IPS-18c (cell line): ENCODE results near the gene C16orf95.

Experiments used
- H3K4me3 ChIP-seq: 2 replicates; pipeline ENCODE4 v1.7.0; 2013; ENCODE audit warnings: low read depth, mild to moderate bottlenecking, low read length, moderate library complexity; ENCODE audit not compliant: insufficient read depth
- H3K9me3 ChIP-seq: one replicate; pipeline ENCODE4 v1.6.1; 2013; ENCODE audit warnings: mild to moderate bottlenecking, low read length, moderate library complexity; ENCODE audit not compliant: control insufficient read depth, insufficient read depth

Gene C16orf95

DNA sequence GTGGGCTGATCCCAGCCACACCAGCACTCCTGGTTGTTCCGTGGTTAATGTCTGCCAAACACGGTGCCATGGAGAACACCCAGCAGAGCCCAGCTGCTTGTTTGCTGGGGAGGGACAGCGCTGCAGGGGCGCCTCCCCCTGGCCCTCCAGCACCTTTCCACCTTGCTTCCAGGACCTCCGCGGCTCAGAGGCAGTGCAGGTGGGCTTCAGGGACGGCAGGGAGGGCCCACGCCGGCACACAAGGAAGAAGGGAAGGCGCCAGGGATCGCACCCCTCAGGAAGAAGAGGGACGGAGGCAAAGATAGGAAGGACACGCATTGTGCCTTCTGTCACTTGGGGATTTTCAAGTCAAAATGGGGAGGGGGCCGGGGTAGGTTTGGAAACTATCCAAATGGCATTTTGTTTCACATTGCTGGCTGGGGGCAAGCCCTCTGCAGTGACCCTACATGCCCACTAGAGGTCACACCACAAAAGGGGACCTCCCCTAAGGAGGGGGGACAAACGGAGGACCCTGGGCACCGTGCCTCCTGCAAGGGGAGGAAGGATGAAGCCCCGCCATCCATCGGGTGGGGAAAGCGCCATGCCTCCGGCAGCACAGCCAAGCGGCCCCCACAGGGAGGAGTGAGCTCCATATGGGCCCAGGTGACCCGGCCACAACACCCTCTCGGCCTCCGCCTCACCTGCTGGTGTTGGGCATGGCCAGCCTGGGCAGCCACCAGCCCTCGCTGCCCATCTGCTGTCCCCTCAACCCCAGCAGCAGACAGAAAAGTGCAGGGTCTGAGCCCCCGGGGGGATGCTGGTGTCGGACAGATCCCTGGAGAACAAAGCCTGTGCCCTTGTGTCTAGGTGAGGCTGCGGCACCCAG, 7.5 kb upstream of the C16orf95 start:
- H3K9me3 ChIP-seq: no peaks in the 10 kb centered on the region
- H3K4me3 ChIP-seq: no peak overlapping the region

DNA sequence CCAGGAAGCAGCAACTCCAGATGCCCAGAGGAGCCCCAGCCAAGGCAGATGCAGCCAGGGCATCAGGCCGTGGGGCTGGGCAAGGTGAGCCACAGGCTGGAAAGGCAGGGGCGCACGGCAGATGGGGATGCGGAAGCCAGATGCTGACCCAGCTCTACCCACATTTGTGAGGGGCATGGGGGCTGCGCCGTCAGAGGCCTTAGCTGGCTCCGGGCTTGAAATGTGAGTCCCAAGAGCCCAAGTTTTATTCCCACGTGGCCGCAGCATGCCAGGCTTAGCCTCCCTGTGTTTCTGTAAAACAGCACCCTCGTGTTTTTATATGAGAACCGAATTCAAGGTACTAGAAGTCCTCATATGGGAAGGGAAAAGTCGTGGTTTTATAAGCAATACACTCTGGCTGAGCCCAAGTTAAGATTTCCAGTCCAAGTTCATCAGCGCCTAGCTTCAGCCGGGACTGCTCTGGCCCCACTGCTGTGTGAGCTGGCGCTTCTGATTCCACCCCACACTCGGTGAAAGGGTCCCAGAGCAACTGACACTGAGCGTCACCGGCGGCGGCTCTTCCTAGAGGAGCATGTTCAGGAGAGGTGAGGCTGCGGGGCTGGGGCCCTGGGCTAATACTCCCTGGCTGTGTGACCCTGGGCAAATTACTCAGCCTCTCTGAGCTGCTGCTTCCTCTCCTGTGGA, 6.7 kb upstream of the C16orf95 start:
- no peak overlapping the region for H3K4me3 ChIP-seq
- no peaks in the 10 kb centered on the region for H3K9me3 ChIP-seq

GRCh38 chr16:87322833-87323726, 5.9 kb upstream of the C16orf95 start:
- no peak overlapping the region for H3K4me3 ChIP-seq
- no peaks in the 10 kb centered on the region for H3K9me3 ChIP-seq

DNA sequence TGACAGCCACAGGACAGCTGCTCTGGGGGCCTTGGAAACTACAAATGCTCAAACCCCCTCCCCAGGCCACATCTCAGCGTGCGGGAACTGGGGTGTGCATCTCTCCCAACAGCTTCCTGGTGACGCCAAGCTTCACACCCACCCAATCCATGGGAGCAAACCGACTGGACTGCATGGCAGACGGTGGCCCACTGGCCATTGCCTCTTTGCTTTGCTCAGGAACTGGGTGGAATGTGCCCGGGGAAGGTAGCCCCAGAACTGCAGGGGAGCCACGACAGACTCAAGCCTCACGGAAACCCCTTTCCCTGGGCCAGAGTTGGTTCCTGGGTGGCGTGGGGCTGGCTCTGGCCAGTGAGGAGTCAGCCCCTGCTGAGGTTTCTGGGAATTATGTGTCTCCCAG, 5.2 kb upstream of the C16orf95 start:
- no peaks in the 10 kb centered on the region for H3K9me3 ChIP-seq
- H3K4me3 ChIP-seq: no peak overlapping the region

GRCh38 chr16:87321336-87322107, 4.3 kb upstream of the C16orf95 start:
- Histone ChIP-seq H3K9me3 (no peaks in the 10 kb centered on the region), H3K4me3 (no peak overlapping the region)

- H3K9me3 ChIP-seq: no peaks in the 10 kb centered on the region
- no peak overlapping the region for H3K4me3 ChIP-seq
These were observed 3.5 kb upstream of the C16orf95 start for GRCh38 chr16:87320510-87321227.

- Histone ChIP-seq H3K9me3 (no peaks in the 10 kb centered on the region), H3K4me3 (no peak overlapping the region)
These were observed 2.9 kb upstream of the C16orf95 start for GRCh38 chr16:87319997-87320491.

DNA sequence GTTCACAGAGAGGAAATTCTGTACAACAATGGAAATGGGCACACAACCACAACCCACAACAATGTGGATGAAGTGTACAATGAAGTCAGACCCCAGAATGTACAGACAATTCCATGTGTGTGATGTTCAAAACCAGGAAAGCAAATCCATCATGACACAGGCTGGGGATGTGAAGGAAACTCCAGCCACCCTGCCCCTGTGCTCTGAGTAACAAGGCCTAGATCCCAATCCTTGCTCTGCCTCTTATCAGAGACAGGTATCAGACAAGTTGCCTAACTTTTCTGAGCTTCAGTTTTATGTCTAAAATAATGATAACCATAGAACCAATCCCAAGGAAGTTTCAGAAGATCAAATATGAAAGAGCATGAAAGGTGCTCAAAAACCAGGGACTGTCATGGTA, 1.8 kb upstream of the C16orf95 start:
- H3K4me3 ChIP-seq: no peak overlapping the region

DNA sequence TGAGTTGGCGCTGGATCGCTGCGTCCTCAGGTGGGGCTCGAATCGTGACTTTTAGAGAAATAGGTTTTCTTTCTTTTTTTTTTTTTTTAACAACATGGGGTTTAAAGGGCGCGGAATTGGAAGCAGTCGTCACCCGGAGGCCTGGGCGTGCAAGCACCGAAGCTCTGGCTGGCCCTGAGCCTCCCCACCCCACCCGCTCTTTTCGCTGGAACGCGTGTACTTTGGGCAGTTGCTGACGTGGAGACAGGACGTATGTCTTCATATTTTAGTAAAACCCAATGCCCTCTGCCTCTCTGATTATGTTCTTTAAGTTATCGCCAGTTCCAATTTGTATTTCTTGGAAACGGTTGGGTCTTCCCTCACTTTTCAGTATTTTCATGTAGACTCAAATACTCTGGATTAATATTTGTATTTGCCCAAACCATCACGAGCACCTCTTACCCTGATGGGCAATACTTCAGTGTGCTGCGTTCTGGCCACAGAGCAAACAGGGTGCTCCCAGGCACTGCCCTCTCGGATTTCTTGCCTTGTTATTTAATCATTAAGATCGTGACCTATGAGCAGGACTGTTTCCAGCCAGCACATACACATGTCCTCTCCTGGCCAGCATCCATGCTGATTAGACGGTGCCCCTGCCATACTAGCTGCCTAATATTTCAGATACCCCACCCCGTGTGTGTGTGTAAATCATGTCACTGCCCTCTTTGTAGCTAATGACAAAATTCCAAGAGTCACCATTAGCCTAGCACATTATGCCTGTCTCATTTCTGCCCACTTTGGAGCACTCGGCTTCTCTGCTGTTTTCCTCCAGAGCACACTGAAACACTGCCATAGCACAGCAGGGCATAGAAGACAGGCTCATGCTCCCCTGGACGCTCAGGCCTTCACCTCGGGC, 805 bp upstream of the C16orf95 start:
- Histone ChIP-seq H3K9me3 (no peaks in the 10 kb centered on the region), H3K4me3 (peak overlapping the region; percentile 87)

More for the DNA sequence above, 1.8 kb upstream of the C16orf95 start:
- H3K9me3 ChIP-seq: no peaks in the 10 kb centered on the region

- H3K4me3 ChIP-seq: peak overlapping the region; percentile 87; the same call in 1 of the 2 replicates
- H3K9me3 ChIP-seq: no peaks in the 10 kb centered on the region
These were observed 706 bp downstream of the C16orf95 start for GRCh38 chr16:87316450-87316922.

- Histone ChIP-seq H3K4me3 (no peak overlapping the region), H3K9me3 (no peaks in the 10 kb centered on the region)
These were observed 2.2 kb downstream of the C16orf95 start for GRCh38 chr16:87314990-87315420.

DNA sequence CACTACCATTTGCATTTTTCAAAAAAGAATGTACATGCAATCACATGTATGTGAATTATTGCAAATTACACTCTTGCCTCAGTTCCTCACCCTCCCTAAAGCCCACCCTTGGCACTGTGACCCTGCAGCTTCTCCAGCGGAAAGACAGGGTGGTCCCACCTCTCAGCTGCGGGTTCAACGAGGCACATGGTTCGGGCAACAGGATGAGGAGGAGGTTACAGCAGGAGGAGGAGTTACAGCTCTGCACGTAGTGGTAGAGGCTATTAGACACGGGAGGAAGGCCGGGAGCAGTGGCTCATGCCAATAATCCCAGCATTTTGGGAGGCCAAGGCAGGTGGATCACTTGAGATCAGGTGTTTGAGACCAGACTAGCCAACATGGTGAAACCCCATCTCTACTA, 5.2 kb downstream of the C16orf95 start:
- H3K9me3 ChIP-seq: no peaks in the 10 kb centered on the region
- H3K4me3 ChIP-seq: no peak overlapping the region

GRCh38 chr16:87311387-87311786, 5.8 kb downstream of the C16orf95 start:
- Histone ChIP-seq H3K9me3 (no peaks in the 10 kb centered on the region), H3K4me3 (no peak overlapping the region)

- H3K4me3 ChIP-seq: no peak overlapping the region
These were observed 6.6 kb downstream of the C16orf95 start for GRCh38 chr16:87310610-87311009.

More at GRCh38 chr16:87310610-87311009, 6.6 kb downstream of the C16orf95 start:
- no peaks in the 10 kb centered on the region for H3K9me3 ChIP-seq
